HCEC 1CT (cell line): ENCODE data around the gene HIKESHI.

Experiments used
- DNase-seq: peaks from one replicate; pipeline ENCODE4 v3.0.0-alpha.2; 2017

The HIKESHI gene

GRCh38 chr11:86302092-86302793 is at the start of gene HIKESHI:
Gene HIKESHI, plus strand, starts transcription at chr11:86302240. Its CDS starts 209 bp downstream, at chr11:86302449.
- peak; percentile 99 for DNase-seq

GRCh38 chr11:86255896-86256295 is 46.1 kb upstream of the HIKESHI start:
- no peak for DNase-seq

GRCh38 chr11:86256608-86257007 is 45.4 kb upstream of the HIKESHI start:
- DNase-seq: no peak

GRCh38 chr11:86257446-86257845 is 44.6 kb upstream of the HIKESHI start:
- no peak for DNase-seq

- no peak for DNase-seq
Measured at GRCh38 chr11:86259730-86260129, 42.3 kb upstream of the HIKESHI start.

GRCh38 chr11:86261328-86261727 is 40.7 kb upstream of the HIKESHI start:
- no peak for DNase-seq

GRCh38 chr11:86262387-86262786 is 39.7 kb upstream of the HIKESHI start:
- DNase-seq: no peak

- no peak for DNase-seq
Measured at GRCh38 chr11:86264649-86265048, 37.4 kb upstream of the HIKESHI start.

- no peak for DNase-seq
Measured at GRCh38 chr11:86265194-86265593, 36.8 kb upstream of the HIKESHI start.

- DNase-seq: no peak
Measured at GRCh38 chr11:86269645-86270044, 32.4 kb upstream of the HIKESHI start.

GRCh38 chr11:86274503-86274902 is 27.5 kb upstream of the HIKESHI start:
- no peak for DNase-seq

- no peak for DNase-seq
Measured at GRCh38 chr11:86274999-86275398, 27.0 kb upstream of the HIKESHI start.

- DNase-seq: no peak
Measured at GRCh38 chr11:86275493-86276370, 26.3 kb upstream of the HIKESHI start.

GRCh38 chr11:86277741-86278140 is 24.3 kb upstream of the HIKESHI start:
- DNase-seq: no peak

GRCh38 chr11:86278226-86278625 is 23.8 kb upstream of the HIKESHI start:
- no peak for DNase-seq

GRCh38 chr11:86279747-86280146 is 22.3 kb upstream of the HIKESHI start:
- no peak for DNase-seq

- no peak for DNase-seq
Measured at GRCh38 chr11:86287468-86287796, 14.6 kb upstream of the HIKESHI start.

GRCh38 chr11:86288776-86289507 is 13.1 kb upstream of the HIKESHI start:
- DNase-seq: no peak

- peak; percentile 55 for DNase-seq
Measured at GRCh38 chr11:86289508-86290280, 12.3 kb upstream of the HIKESHI start.

GRCh38 chr11:86291466-86292262 is 10.4 kb upstream of the HIKESHI start:
- peak; percentile 60 for DNase-seq

- DNase-seq: no peak
Measured at GRCh38 chr11:86292912-86293616, 9.0 kb upstream of the HIKESHI start.
